Kidney (tissue), 14 donors: ENCODE data around the gene ACOT8. TPM values are rescaled to one million over a fixed set of nuclear protein-coding genes. Genes with fewer than 3 reads are reported as not detected.

ENCODE experiments used
- DNase-seq, 5 donors: peaks; one replicate each; pipeline ENCODE4 v3.0.0-alpha.2; 2013 to 2020
- FAIRE-seq: peaks from 2 replicates; lab custom pipeline; 2012; peaks lifted over from hg19 to GRCh38; lab: Jason Lieb, UNC
- H3K27ac ChIP-seq, 2 donors: one replicate each; pipeline ENCODE4 v1.7.0; 2013; ENCODE audit warnings: low read depth in 2 of 2, low read length in 2 of 2, inconsistent platforms in 1 of 2
- H3K27me3 ChIP-seq: one replicate; pipeline ENCODE4 v1.7.1; 2013; ENCODE audit warnings: low read length, inconsistent platforms; ENCODE audit not compliant: control insufficient read depth, insufficient read depth
- H3K36me3 ChIP-seq, 3 donors: one replicate each; pipeline versions ENCODE4 v1.7.0 to v1.7.1; 2013; ENCODE audit warnings: low read length in 3 of 3, control low read depth in 1 of 3, inconsistent platforms in 1 of 3; ENCODE audit not compliant: insufficient read depth in 3 of 3, control insufficient read depth in 2 of 3
- H3K4me1 ChIP-seq, 3 donors: one replicate each; pipeline versions ENCODE4 v1.7.0 to v1.7.1; 2013; ENCODE audit warnings: low read length in 3 of 3, inconsistent platforms in 1 of 3, low read depth in 1 of 3; ENCODE audit not compliant: control insufficient read depth in 2 of 3, insufficient read depth in 2 of 3
- H3K4me3 ChIP-seq, 3 donors: one replicate each; pipeline versions ENCODE4 v1.7.0 to v1.8.1; 2013; ENCODE audit warnings: low read length in 3 of 3, control low read depth in 1 of 3, inconsistent platforms in 1 of 3
- H3K9ac ChIP-seq, 3 donors: one replicate each; pipeline versions ENCODE4 v1.7.0 to v1.7.1; 2013; ENCODE audit warnings: low read length in 3 of 3, control low read depth in 1 of 3, inconsistent platforms in 1 of 3
- H3K9me3 ChIP-seq, 3 donors: one replicate each; pipeline versions ENCODE4 v1.7.0 to v1.7.1; 2013; ENCODE audit warnings: low read length in 3 of 3, control low read depth in 1 of 3, inconsistent platforms in 1 of 3; ENCODE audit not compliant: control insufficient read depth in 2 of 3, insufficient read depth in 1 of 3
- CTCF ChIP-seq: IDR thresholded peaks from 3 replicates; pipeline ENCODE4 v1.5.1; 2012; ENCODE audit warnings: mild to moderate bottlenecking, moderate library complexity, borderline replicate concordance; ENCODE audit not compliant: insufficient read depth; ENCODE audit errors: extremely low read depth
- intact Hi-C: fragments of 100-400 bp; cut with DNase I; formaldehyde crosslinking; loops from one replicate; pipeline ENCODE4 v1.11.1; 2022
- polyA plus RNA-seq: library from polyadenylated mRNA; stranded (reverse); fragments of 350-450 nt; fragmentation: Illumina TruSeq; extraction: RNeasy Lipid Tissue Mini Kit (QIAGEN cat#74804); gene quantifications from one replicate; pipeline ENCODE4 v1.2.3, GENCODE V29; 2014; ENCODE audit warnings: low read depth, low replicate concordance; ENCODE audit not compliant: insufficient read depth
- total RNA-seq: library from RNA; stranded (reverse); fragmentation: NEBNext Ultra II Directional; extraction: Animal tissue kit (Norgen Biotek cat#: 25700); gene quantifications from one replicate; pipeline ENCODE4 v1.2.1, GENCODE V29; 2021
- donor health status: control.
- donor health status: control.
- donor health status: control.
- donor health status: control.
- donor health status: control.
- donor health status: DM: yes; HTN: yes; CAD: no.
- donor health status: Normal renal cell carcinoma (clear cell type).

Gene ACOT8
- total and polyA plus RNA-seq, 2 donors from 2014 or later = 22.1 to 71.0 TPM

GRCh38 chr20:45867819-45868176 lies 10.6 kb upstream of the ACOT8 start:
- Histone ChIP-seq H3K4me3 (no peak overlapping the region), H3K9ac (no peak overlapping the region), H3K27me3 (no peaks in the 10 kb centered on the region), H3K9me3 (no peaks in the 10 kb centered on the region), H3K4me1 (no peaks in the 10 kb centered on the region), H3K27ac (no peak overlapping the region), H3K36me3 (no peaks in the 10 kb centered on the region)
- DNase-seq (no peak), FAIRE-seq (no peak)
- intact Hi-C loops = no loop called here
- TF ChIP-seq CTCF = no peak

DNA sequence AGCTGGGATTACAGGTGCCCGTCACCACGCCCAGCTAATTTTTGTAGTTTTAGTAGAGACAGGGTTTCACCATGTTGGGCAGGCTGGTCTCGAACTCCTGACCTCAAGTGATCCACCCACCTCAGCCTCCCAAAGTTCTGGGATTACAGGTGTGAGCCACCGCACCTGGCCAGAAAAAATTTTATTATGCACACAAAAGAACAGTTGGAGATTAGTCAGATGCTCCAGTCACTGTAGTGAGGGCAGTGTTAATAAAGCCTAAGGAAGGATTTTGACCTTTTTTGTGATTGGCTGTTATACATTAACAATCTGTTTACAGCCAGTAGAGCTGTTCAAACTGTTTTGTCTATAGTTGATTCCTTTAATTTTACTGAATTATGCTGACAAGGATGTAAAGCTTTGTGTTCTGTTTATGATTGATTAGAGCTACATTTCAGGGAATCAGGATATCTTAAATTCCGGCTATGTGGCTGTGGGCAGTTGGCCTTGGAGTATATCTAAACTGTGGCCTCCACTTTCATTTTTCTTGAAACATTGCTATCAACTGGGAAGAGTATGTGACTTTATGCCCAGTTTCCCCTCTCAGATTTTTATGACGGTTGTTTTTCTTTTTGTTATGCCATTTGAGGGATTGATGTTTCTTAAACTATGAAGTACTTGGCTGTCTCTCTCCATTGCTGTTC lies 10.1 kb upstream of the ACOT8 start:
- Histone ChIP-seq H3K36me3 (no peaks in the 10 kb centered on the region), H3K9me3 (no peaks in the 10 kb centered on the region), H3K27ac (no peak overlapping the region), H3K4me3 (no peak overlapping the region), H3K4me1 (no peaks in the 10 kb centered on the region), H3K9ac (no peak overlapping the region), H3K27me3 (no peaks in the 10 kb centered on the region)
- intact Hi-C loops = no loop called here
- TF ChIP-seq CTCF = no peak
- no peak for DNase-seq
- no peak for FAIRE-seq

DNA sequence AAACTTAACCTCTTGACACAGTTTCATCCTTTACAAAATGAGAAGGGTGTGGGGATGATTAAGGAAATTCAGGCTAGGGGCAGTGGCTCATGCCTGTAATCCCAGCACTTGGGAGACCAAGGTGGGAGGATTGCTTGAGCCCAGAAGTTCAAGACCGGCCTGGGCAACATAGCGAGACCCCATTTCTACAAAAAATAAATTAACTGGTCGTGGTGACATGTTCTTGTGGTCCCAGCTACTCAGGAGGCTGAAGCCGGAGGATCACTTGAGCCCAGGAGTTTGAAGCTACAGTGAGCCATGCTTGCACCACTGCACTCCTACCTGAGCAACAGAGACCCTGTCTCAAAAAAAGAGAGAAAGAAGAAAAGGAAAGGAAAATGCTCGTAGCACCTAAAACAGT lies 9.3 kb upstream of the ACOT8 start:
- H3K4me3 ChIP-seq = no peak overlapping the region
- H3K36me3 ChIP-seq = no peaks in the 10 kb centered on the region
- intact Hi-C loops = no loop called here
- FAIRE-seq = no peak
- H3K9me3 ChIP-seq = no peaks in the 10 kb centered on the region
- no peak for DNase-seq
- no peak for TF ChIP-seq CTCF
- peaks cover 0 to under 1% (median 0%) of the 10 kb centered on the region in 3 donors for H3K4me1 ChIP-seq
- no peak overlapping the region for H3K9ac ChIP-seq
- no peaks in the 10 kb centered on the region for H3K27me3 ChIP-seq
- H3K27ac ChIP-seq = no peak overlapping the region
